ENCODE data around the gene DTHD1. TPM values are rescaled to one million over a fixed set of nuclear protein-coding genes. Genes with fewer than 3 reads are reported as not detected.

Gene DTHD1
- total RNA-seq: not detected in 2 replicates

GRCh38 chr4:36281384-36282106 lies at the start of gene DTHD1:
TSS of gene DTHD1 (plus strand) at chr4:36281616. CDS start at chr4:36281759, 143 bp downstream.
- DNase-seq (ENCODE audit: low read depth, low spot score): no peak

DNA sequence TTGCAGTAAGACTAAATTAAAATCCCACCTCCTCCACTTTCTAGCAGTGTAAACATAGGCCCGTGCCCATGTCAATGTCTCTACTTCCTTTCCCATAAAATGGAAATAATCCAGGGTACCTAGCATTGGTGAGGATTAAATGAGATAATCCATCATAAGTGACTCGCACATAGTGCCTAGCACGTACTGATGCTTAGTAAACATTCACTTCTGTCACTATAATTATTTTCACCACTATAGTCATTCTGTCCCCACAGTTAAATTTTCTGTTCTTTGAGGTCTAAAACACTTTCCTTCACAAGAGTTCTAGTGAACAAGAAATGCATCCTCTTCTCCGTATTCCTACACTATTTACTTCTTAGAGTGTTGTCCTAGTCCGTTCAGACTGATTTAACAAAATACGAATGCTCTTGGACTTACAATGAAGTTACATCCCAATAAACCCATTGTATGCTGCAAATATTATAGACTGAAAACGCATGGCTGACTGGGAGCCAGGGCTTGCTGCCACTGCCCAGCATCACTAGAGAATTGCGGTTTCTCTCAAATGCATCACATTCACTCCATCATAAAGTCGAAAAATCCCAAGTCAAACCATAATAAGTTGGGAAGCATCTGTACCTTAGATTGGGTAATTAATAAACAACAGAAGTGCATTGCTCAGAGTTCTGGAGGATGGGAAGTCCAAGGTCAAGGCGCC lies 47.7 kb upstream of the DTHD1 start:
- no peak for DNase-seq (ENCODE audit: low read depth, low spot score)

GRCh38 chr4:36235306-36235705 lies 46.1 kb upstream of the DTHD1 start:
- no peak for DNase-seq (ENCODE audit: low read depth, low spot score)

- DNase-seq (ENCODE audit: low read depth, low spot score): no peak
Measured at GRCh38 chr4:36236159-36236558, 45.3 kb upstream of the DTHD1 start.

DNA sequence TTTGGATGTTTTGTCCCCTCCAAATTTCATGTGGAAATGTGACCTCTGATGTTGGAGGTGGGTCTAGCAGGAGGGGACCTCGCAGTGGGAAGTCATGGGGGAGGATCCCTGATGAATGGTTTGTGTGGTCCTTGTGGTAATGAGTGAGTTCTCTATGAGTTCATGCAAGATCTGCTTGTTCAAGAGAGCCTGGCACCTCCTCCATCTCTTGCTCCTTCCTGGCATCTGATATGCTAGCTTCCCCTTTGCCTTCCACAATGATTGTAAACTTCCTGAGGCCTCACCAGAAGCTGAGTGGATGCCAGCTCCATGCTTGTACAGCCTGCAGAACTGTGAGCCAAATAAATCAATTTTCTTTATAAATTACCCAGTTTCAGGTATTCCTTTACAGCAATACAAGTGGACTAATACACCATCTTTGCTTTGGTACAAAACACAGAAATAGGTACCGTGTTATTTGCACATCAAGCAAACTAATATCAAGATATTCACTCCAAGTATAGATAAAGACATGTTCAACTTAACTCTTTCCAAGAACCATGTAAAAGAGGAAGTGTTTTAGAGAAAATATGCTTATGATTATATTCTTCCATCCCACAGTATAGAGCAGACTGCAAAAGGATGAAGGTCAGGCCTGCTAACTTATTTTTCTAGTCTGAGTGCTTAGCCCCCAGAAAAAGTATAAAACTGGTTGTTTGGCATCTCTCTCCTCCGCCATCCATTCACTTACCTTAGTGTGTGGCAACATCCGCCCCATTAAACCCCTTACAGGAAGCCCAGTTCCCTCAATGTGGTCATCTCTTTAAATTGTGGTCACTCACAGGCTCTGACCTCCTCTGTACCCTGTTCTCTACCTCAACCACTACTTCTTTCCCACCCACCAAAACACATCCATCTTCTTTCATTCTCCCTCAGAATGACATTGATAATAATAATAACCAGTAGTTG lies 43.8 kb upstream of the DTHD1 start:
- no peak for DNase-seq (ENCODE audit: low read depth, low spot score)

DNA sequence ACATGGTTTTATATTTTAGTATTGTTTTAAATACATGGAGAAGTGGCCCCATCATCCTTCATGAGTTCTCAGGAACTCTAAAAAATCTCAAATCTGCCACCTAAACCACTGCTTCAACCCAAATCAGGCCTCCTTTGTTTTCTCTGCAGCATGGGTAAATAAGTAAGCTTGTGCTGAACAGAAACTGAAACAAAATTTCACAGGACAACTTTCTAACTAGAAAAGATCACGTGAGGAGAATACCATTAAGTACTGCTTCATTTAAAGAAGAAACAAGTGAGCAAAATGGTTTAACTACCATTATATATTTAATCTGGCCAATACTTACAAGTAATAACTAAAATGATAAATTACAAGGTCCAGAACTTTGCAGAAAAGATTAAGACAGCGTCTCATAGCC lies 39.6 kb upstream of the DTHD1 start:
- DNase-seq (ENCODE audit: low read depth, low spot score): no peak

- no peak for DNase-seq (ENCODE audit: low read depth, low spot score)
Measured at GRCh38 chr4:36242629-36243354, 38.6 kb upstream of the DTHD1 start.

GRCh38 chr4:36243355-36244256 lies 37.8 kb upstream of the DTHD1 start:
- no peak for DNase-seq (ENCODE audit: low read depth, low spot score)

- DNase-seq (ENCODE audit: low read depth, low spot score): no peak
Measured at GRCh38 chr4:36244257-36245082, 36.9 kb upstream of the DTHD1 start, which contains the start of gene ARAP2. TSS of gene ARAP2 (minus strand) at chr4:36244514. CDS start at chr4:36229486, 15,028 bp downstream.

DNA sequence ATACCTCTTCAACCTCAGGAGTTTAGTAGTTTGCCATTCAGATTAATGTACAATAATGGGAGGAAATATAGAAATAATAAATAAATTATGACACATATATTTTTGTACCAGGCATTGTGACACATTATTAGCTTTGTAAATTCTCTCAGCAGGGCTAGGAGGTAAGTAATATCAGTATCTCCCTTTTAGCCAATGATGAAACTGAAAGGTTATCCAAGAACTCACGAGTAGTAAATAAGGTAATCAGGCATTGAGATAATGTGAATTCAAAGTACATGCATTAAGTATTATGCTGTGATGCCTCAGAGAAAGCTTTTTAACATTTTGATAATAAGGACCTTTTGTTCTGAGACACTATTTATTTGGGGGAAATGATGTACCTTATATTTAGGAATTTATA lies 31.8 kb upstream of the DTHD1 start:
- no peak for DNase-seq (ENCODE audit: low read depth, low spot score)

- DNase-seq (ENCODE audit: low read depth, low spot score): no peak
Measured at GRCh38 chr4:36251983-36252382, 29.4 kb upstream of the DTHD1 start.

DNA sequence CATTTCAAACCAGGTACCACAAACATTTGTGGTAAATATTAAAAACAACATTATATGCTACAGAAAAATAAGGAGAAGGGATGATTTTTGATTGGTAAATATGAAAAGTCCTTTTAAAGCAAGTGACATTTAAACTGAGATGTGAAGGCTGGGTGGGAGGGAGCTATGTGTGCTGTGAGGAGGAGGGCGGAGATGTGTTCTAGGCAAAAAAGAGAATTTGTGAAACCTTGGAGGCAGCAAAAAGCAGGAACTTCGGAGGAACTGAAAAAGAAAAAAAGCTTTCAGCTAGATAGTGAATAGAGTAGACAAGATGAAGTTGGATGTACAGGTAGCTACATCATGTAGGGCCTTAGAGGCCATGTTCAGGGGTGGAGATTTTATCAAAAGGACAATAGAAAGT lies 27.0 kb upstream of the DTHD1 start:
- DNase-seq (ENCODE audit: low read depth, low spot score): no peak

GRCh38 chr4:36255577-36255976 lies 25.8 kb upstream of the DTHD1 start:
- DNase-seq (ENCODE audit: low read depth, low spot score): no peak

DNA sequence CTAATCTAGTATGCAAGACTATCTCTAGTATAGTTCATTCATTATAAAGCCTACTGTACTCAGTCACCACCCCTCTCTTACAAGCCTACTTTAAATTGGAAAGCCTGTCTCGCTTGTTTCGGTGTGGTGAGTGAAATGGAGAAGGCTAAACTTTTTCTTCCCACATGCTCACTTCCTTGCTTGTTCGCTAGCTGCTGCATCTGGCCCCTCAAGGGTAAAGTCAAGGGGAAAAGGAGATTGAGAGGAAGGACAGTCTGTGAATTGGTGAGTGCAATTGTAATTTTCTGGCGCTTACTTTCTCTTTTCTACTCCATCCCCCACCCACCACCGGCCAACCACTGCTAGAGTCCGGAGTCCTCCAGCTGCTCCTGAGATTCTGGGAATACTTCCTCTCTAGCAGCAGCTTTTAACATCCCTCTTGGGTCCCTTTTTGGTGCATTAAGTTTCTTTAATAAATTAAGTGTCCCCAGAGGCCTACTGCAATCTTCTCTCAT lies 25.0 kb upstream of the DTHD1 start:
- DNase-seq (ENCODE audit: low read depth, low spot score): no peak

DNA sequence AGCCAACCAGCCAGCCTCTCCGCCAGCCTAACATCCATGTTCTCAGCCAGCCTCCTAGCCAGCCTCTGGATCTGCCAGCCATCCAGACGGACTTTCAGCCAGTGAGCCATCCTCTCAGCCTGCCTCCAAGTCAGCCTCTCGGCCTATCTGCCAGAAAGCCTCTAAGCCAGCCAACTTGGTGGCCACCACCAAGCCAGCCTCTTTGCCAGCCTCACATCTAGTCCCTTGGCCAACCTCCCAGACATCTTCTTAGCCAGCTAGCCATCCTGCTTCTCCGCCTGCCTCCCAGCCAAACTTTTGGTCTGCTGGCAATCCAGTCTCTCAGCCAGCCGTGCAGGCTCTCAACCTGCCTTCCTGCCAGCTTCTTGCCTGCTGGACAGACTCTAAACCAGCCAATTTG lies 20.7 kb upstream of the DTHD1 start:
- DNase-seq (ENCODE audit: low read depth, low spot score): no peak

GRCh38 chr4:36264207-36264826 lies 17.1 kb upstream of the DTHD1 start:
- DNase-seq (ENCODE audit: low read depth, low spot score): no peak

DNA sequence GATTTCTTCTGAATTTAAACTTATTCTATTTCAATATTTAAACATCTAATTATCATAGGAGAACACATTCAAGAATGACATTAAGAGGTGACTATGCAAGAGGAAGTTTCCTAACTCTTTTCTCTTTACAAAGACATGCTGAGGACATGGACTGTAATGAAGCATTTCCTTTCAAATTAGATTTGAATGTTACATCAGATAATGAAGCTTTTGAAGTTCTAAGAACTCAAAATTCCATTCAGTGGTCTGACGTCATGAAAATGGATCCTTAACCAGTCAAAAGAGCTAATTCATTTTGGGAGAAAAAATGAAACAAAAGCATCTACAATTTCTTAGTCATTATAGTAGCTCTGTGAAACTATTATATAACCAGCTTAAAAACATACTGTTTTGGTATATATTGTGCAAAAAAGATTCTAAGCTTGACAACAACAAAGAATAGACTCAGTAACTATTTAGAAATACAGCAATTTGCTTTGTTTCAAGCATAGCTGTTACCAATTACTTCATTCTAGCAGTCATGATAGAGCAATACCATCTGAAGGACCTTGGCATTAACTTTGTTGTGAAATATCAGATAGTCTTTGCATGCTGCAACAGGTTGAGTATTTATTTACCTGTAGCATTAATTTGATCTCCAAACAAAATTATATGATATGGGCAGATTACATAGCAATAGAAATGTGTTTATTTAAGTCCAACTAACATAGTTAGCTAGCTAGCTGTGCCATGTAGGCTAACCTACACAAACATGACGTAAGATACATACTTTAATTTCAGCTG lies 13.7 kb upstream of the DTHD1 start:
- DNase-seq (ENCODE audit: low read depth, low spot score): no peak

DNA sequence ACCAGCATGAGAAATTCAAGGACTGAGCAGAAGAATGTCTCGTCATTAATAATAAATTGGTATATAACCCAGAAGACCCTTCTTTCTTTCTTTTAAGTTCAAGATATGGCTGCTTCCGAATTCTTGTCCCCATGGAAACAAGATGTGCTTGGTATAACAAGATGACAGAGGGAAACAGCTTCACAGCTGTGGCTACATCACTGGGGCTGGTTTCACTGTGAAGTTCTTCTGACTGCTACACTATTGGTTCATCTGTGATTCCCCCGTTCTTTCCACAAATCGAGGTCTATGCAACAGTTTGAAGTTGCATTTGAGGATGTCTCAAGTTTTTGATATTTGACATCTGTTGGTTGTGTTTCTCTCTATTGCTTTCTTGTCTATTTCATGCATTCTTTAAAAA lies 12.3 kb upstream of the DTHD1 start:
- DNase-seq (ENCODE audit: low read depth, low spot score): no peak
